ENCODE results near the gene KCNJ6.

DNA sequence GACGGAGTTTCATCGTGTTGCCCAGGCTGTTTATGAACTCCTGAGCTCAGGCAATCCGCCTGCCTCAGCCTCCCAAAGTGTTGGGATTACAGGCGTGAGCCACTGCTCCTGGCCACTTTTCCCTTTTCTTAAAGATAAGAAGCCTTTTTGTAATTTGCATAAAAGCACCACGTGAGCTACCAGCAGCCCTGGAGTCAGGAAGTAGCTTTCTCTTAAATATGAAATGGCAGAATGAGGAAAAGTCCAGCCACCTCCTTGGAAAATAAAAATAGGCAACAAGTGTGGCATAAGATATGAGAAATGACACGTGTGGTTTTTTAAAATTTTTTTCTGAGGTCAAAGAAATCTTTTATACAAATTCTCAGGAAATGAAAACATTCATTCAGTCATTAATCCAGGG, 289.9 kb downstream of the KCNJ6 start:
- TF ChIP-seq CTCF (IDR thresholded peaks at IDR 0.05; ENCODE audit: insufficient read depth, low read length, poor library complexity, severe bottlenecking) (no peak), EZH2phosphoT487 (conservative IDR thresholded peaks at IDR 0.05; ENCODE audit: low read length) (no peak)

All from SU-DHL-6 (cell line).